Gastroesophageal sphincter (tissue), 3 donors: ENCODE data around the gene RNASE2.

Experiments used
- POLR2A ChIP-seq, 2 donors: fragments of 450-650 bp; IDR thresholded peaks; one replicate each; pipeline ENCODE4 v1.6.1; 2017; ENCODE audit warnings: antibody characterized with exemption in 2 of 2, mild to moderate bottlenecking in 2 of 2, moderate library complexity in 1 of 2
- TF ChIP-seq, protein P1 (sequence below), 4 experiments: fragments of 200-600 bp in 2 of 4; fragments of 450-650 bp in 2 of 4; sonication (generic) in 1 of 4; IDR thresholded peaks; one replicate each; pipeline ENCODE4 v1.5.1; 2017 to 2019; ENCODE audit warnings: antibody characterized with exemption in 4 of 4, mild to moderate bottlenecking in 2 of 4, moderate library complexity in 2 of 4

DNA sequence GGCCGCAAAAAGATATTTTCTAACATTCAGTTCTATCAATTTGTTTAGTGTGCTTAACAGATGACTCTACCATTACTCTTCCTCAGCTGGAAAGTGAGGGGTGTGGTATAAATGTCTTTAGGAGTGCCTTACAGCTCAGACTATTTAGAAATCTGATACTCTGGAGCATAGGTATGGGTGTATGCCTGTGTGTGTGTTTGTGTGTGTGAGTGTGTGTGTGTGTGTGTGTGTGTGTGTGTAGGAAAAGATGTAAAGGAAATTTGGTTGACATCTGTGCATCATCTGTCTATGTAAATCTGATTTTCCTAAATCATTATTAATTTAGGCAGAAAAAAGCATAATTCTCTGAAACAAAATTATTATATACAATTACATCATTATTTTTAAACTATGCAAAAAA, 48.1 kb upstream of the RNASE2 start:
- no peak for TF ChIP-seq POLR2A (IDR thresholded peaks at IDR 0.05)
- TF ChIP-seq, protein P1, sequence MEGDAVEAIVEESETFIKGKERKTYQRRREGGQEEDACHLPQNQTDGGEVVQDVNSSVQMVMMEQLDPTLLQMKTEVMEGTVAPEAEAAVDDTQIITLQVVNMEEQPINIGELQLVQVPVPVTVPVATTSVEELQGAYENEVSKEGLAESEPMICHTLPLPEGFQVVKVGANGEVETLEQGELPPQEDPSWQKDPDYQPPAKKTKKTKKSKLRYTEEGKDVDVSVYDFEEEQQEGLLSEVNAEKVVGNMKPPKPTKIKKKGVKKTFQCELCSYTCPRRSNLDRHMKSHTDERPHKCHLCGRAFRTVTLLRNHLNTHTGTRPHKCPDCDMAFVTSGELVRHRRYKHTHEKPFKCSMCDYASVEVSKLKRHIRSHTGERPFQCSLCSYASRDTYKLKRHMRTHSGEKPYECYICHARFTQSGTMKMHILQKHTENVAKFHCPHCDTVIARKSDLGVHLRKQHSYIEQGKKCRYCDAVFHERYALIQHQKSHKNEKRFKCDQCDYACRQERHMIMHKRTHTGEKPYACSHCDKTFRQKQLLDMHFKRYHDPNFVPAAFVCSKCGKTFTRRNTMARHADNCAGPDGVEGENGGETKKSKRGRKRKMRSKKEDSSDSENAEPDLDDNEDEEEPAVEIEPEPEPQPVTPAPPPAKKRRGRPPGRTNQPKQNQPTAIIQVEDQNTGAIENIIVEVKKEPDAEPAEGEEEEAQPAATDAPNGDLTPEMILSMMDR (IDR thresholded peaks at IDR 0.05) = no peak
